ENCODE results near the gene GUK1. TPM values are rescaled to one million over a fixed set of nuclear protein-coding genes. Genes with fewer than 3 reads are reported as not detected.

GUK1 gene
- total RNA-seq, 1 donor from 2014 or later, result 299 TPM

- no peak for DNase-seq (ENCODE audit: extremely low spot score in 2 of 2)
- H3K36me3 ChIP-seq, result peaks cover 0 to 16% of the 10 kb centered on the region in 2 donors
- H3K4me1 ChIP-seq, result peaks cover 93% of the 10 kb centered on the region
- H3K27ac ChIP-seq, result no peak overlapping the region
- H3K4me3 ChIP-seq, result no peak overlapping the region
- no peaks in the 10 kb centered on the region for H3K9me3 ChIP-seq
- no peaks in the 10 kb centered on the region for H3K27me3 ChIP-seq
- no peak for TF ChIP-seq CTCF (IDR thresholded peaks at IDR 0.05)
- no peak for TF ChIP-seq POLR2AphosphoS5 (IDR thresholded peaks at IDR 0.05; ENCODE audit: insufficient read depth in 1 of 2, low read depth in 1 of 2)
- intact Hi-C loops (cut with DNase I), result no loop called here
Observed at GRCh38 chr1:228146417-228147150, 6.5 kb downstream of the GUK1 start.

GRCh38 chr1:228147151-228147693 lies 7.1 kb downstream of the GUK1 start:
- H3K27ac ChIP-seq, result no peak overlapping the region
- peaks cover 0 to 16% of the 10 kb centered on the region in 2 donors for H3K36me3 ChIP-seq
- H3K27me3 ChIP-seq, result no peaks in the 10 kb centered on the region
- H3K9me3 ChIP-seq, result no peaks in the 10 kb centered on the region
- H3K4me1 ChIP-seq, result peaks cover 91% of the 10 kb centered on the region
- DNase-seq (ENCODE audit: extremely low spot score in 2 of 2), result no peak
- no peak overlapping the region for H3K4me3 ChIP-seq
- intact Hi-C loops (cut with DNase I), result no loop called here
- no peak for TF ChIP-seq POLR2A (IDR thresholded peaks at IDR 0.05)

GRCh38 chr1:228147768-228148167 lies 7.7 kb downstream of the GUK1 start:
- H3K27me3 ChIP-seq, result no peaks in the 10 kb centered on the region
- intact Hi-C loops (cut with DNase I), result no loop called here
- H3K27ac ChIP-seq, result peak overlapping the region; percentile 89
- H3K4me3 ChIP-seq, result no peak overlapping the region
- no peaks in the 10 kb centered on the region for H3K9me3 ChIP-seq
- DNase-seq (ENCODE audit: extremely low spot score in 2 of 2), result no peak
- peaks cover 85% of the 10 kb centered on the region for H3K4me1 ChIP-seq
- H3K36me3 ChIP-seq, result peaks cover 0 to 16% of the 10 kb centered on the region in 2 donors
- TF ChIP-seq CTCF (IDR thresholded peaks at IDR 0.05), result no peak

GRCh38 chr1:228148196-228148861 lies 8.2 kb downstream of the GUK1 start:
- intact Hi-C loops (cut with DNase I), result no loop called here
- TF ChIP-seq CTCF (IDR thresholded peaks at IDR 0.05) (no peak), POLR2AphosphoS5 (IDR thresholded peaks at IDR 0.05; ENCODE audit: insufficient read depth in 1 of 2, low read depth in 1 of 2) (peak in 1 of 2 donors; percentile 24), POLR2A (IDR thresholded peaks at IDR 0.05) (no peak)
- no peaks in the 10 kb centered on the region for H3K27me3 ChIP-seq
- peak overlapping the region; percentile 89 for H3K27ac ChIP-seq
- no peak for DNase-seq (ENCODE audit: extremely low spot score in 2 of 2)
- H3K4me1 ChIP-seq, result peaks cover 80% of the 10 kb centered on the region
- peaks cover 0 to 16% of the 10 kb centered on the region in 2 donors for H3K36me3 ChIP-seq
- H3K9me3 ChIP-seq, result no peaks in the 10 kb centered on the region
- H3K4me3 ChIP-seq, result no peak overlapping the region

- Histone ChIP-seq H3K27ac (peak overlapping the region; percentile 89), H3K4me3 (no peak overlapping the region), H3K27me3 (no peaks in the 10 kb centered on the region), H3K4me1 (peaks cover 73% of the 10 kb centered on the region), H3K36me3 (peaks cover 0 to 16% of the 10 kb centered on the region in 2 donors), H3K9me3 (no peaks in the 10 kb centered on the region)
- no peak for DNase-seq (ENCODE audit: extremely low spot score in 2 of 2)
- TF ChIP-seq POLR2AphosphoS5 (IDR thresholded peaks at IDR 0.05; ENCODE audit: insufficient read depth in 1 of 2, low read depth in 1 of 2), result no peak
- TF ChIP-seq CTCF (IDR thresholded peaks at IDR 0.05), result no peak
- TF ChIP-seq POLR2A (IDR thresholded peaks at IDR 0.05), result no peak
- intact Hi-C loops (cut with DNase I), result no loop called here
Observed at GRCh38 chr1:228148935-228149405, 8.9 kb downstream of the GUK1 start.

All from vagina (tissue), 2 donors.